Upper lobe of left lung (tissue), 6 donors: ENCODE measurements around the gene PSMB5. TPM values are rescaled to one million over a fixed set of nuclear protein-coding genes. Genes with fewer than 3 reads are reported as not detected.

Source experiments
- ATAC-seq, 2 donors: fragments of 200-7000 bp; cut with Tn5 transposase; one replicate each; pipeline ENCODE4 v1.9.1; 2022; ENCODE audit warnings: mild to moderate bottlenecking in 2 of 2, moderate library complexity in 2 of 2; ENCODE audit not compliant: low FRiP score in 2 of 2
- DNase-seq, 2 donors: peaks; one replicate each; pipeline ENCODE4 v3.0.0-alpha.2; 2019 to 2020
- H3K27ac ChIP-seq, 4 donors: fragments of 200-600 bp; sonication (generic); one replicate each; pipeline ENCODE4 v1.5.1; 2016 to 2019
- H3K27me3 ChIP-seq, 4 donors: fragments of 200-600 bp; sonication (generic); one replicate each; pipeline ENCODE4 v1.5.1; 2017 to 2019
- H3K36me3 ChIP-seq, 4 donors: fragments of 200-600 bp; sonication (generic); one replicate each; pipeline ENCODE4 v1.5.1; 2016 to 2019
- H3K4me1 ChIP-seq, 4 donors: fragments of 200-600 bp; sonication (generic); one replicate each; pipeline ENCODE4 v1.5.1; 2018 to 2019
- H3K4me3 ChIP-seq, 4 donors: fragments of 200-600 bp; sonication (generic); one replicate each; pipeline ENCODE4 v1.5.1; 2017 to 2019; ENCODE audit warnings: mild to moderate bottlenecking in 2 of 4, moderate library complexity in 1 of 4
- H3K9me3 ChIP-seq, 4 donors: fragments of 200-600 bp; sonication (generic); one replicate each; pipeline ENCODE4 v1.5.1; 2018 to 2019
- EP300 ChIP-seq, 4 donors: sonication (generic); formaldehyde crosslinking; IDR thresholded peaks; one replicate each; pipeline ENCODE4 v1.5.1; 2017; ENCODE audit warnings: antibody characterized with exemption in 4 of 4, control low read depth in 2 of 4
- POLR2A ChIP-seq, 4 donors: fragments of 450-650 bp; IDR thresholded peaks; one replicate each; pipeline ENCODE4 v1.5.1; 2016 to 2017; ENCODE audit warnings: antibody characterized with exemption in 4 of 4, mild to moderate bottlenecking in 2 of 4
- POLR2AphosphoS5 ChIP-seq, 2 donors: sonication (generic); formaldehyde crosslinking; IDR thresholded peaks; one replicate each; pipeline ENCODE4 v1.5.1; 2017; ENCODE audit warnings: antibody characterized with exemption in 2 of 2
- WGBS, 2 donors: methylation state at CpG; one replicate each; pipeline ENCODE4 v1.1.5; 2017 to 2018; 5-methylcytosine and 5-hydroxymethylcytosine counted together
- total RNA-seq, 6 donors: library from RNA; depleted of rRNA in 4 of 6; stranded (reverse); fragments of >200 nt in 4 of 6; gene quantifications; one replicate each; pipeline versions ENCODE4 v1.1.0 to v1.2.1, GENCODE V29; 2016 to 2021
- TF ChIP-seq, protein P1 (sequence below), 6 experiments: fragments of 450-650 bp in 4 of 6; fragments of 200-600 bp in 2 of 6; sonication (generic) in 2 of 6; IDR thresholded peaks; one replicate each; pipeline ENCODE4 v1.5.1; 2016 to 2019; ENCODE audit warnings: antibody characterized with exemption in 6 of 6
- donor health status: DM: no; HTN: no; CAD: no; lungs with moderate emphysema.
- donor health status: DM: no; HTN: yes; CAD: no; lungs with severe emphysema.

The PSMB5 gene
- total RNA-seq, 6 donors from 2014 or later: 58.7 to 147 (median 86.1) TPM

DNA sequence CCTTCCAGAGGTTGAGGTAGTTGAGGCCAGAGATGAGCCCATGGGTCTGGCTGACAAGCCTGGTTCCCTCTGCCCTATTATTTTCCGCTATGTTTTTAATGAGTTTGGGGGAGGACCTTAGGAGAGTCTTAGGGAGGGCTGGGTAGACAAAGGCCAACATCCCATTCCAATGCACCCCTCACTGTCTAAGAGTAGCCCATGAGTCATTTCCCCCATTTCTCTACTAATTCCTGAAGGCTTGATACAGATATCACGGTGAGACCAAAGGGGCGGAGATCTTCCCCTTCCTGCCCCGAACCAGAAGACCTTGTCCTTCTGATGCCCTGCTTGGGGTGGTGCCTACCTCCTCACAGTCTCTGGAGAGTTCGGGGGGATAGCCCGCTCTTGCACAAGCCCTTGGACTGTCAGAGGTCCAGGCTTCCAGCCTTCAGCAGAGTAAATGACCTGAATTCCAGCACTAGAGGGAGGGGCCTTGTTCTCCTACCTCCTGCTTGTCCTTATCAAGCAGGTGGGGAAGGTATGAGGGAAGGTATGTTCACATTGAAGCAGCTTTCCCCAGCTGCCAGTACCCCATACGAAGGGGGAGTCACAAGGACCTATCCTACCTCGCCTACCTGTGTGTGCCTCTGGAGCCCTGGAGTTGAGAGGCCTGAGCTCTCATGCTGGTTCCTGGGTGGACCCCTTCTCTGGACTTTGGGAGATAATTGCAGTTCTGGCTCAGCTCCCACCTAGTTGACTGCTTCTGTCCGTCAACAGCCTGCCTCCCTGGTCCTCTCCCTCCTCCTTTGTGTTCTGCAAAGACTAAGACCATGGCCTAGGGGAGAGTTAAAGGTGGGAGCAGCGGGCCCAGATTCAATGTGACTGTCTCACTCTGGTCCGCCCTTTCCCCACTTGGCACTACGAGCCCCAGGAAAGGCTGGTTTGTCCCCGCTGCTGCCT, 11.0 kb upstream of the PSMB5 start:
- no peaks in the 10 kb centered on the region for H3K27me3 ChIP-seq
- no peak for TF ChIP-seq POLR2A (IDR thresholded peaks at IDR 0.05)
- TF ChIP-seq, protein P1, sequence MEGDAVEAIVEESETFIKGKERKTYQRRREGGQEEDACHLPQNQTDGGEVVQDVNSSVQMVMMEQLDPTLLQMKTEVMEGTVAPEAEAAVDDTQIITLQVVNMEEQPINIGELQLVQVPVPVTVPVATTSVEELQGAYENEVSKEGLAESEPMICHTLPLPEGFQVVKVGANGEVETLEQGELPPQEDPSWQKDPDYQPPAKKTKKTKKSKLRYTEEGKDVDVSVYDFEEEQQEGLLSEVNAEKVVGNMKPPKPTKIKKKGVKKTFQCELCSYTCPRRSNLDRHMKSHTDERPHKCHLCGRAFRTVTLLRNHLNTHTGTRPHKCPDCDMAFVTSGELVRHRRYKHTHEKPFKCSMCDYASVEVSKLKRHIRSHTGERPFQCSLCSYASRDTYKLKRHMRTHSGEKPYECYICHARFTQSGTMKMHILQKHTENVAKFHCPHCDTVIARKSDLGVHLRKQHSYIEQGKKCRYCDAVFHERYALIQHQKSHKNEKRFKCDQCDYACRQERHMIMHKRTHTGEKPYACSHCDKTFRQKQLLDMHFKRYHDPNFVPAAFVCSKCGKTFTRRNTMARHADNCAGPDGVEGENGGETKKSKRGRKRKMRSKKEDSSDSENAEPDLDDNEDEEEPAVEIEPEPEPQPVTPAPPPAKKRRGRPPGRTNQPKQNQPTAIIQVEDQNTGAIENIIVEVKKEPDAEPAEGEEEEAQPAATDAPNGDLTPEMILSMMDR (IDR thresholded peaks at IDR 0.05): no peak
- no peak for TF ChIP-seq POLR2AphosphoS5 (IDR thresholded peaks at IDR 0.05)
- TF ChIP-seq EP300 (IDR thresholded peaks at IDR 0.05): no peak
- WGBS, 2 donors: 70 to 78% methylated on average over 11 to 13 of the region's 13 CpGs
- no peak overlapping the region for H3K4me3 ChIP-seq
- DNase-seq (no peak), ATAC-seq (no peak)
- no peaks in the 10 kb centered on the region for H3K9me3 ChIP-seq
- peak overlapping the region in 3 of 4 donors; percentile 17 to 79 (median 74) for H3K27ac ChIP-seq
- H3K4me1 ChIP-seq: peaks cover 5 to 20% (median 14%) of the 10 kb centered on the region in 4 donors
- H3K36me3 ChIP-seq: no peaks in the 10 kb centered on the region

DNA sequence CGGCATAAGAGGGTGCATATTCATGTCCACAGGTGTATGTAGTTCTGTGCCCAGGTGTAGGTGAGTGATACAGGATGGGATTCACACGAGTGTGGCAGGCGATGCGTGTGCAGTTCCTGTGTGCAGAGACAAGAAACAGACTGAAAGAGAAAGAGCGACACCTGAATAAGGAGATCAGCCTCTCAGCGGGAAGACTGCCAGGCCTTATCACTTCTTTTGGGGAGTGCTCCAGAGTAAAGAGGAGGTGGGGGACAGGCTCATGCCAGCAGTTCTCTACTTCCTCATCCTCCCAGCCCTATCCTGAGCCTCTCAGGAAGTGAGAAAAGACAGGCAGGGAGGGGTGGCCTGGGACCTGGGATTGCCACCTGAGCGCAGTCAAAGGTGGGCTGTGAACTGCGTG, 10.1 kb upstream of the PSMB5 start:
- Histone ChIP-seq H3K27me3 (no peaks in the 10 kb centered on the region), H3K9me3 (no peaks in the 10 kb centered on the region), H3K36me3 (no peaks in the 10 kb centered on the region), H3K4me3 (no peak overlapping the region), H3K27ac (peak overlapping the region in 2 of 4 donors; percentile 74 to 79), H3K4me1 (peaks cover 5 to 20% (median 14%) of the 10 kb centered on the region in 4 donors)
- WGBS, 2 donors: 79 to 82% methylated on average over 8 of the region's 8 CpGs
- TF ChIP-seq POLR2AphosphoS5 (IDR thresholded peaks at IDR 0.05) (no peak), EP300 (IDR thresholded peaks at IDR 0.05) (no peak), POLR2A (IDR thresholded peaks at IDR 0.05) (no peak)
- TF ChIP-seq, protein P1 (IDR thresholded peaks at IDR 0.05): no peak
- DNase-seq: no peak
- ATAC-seq: no peak

DNA sequence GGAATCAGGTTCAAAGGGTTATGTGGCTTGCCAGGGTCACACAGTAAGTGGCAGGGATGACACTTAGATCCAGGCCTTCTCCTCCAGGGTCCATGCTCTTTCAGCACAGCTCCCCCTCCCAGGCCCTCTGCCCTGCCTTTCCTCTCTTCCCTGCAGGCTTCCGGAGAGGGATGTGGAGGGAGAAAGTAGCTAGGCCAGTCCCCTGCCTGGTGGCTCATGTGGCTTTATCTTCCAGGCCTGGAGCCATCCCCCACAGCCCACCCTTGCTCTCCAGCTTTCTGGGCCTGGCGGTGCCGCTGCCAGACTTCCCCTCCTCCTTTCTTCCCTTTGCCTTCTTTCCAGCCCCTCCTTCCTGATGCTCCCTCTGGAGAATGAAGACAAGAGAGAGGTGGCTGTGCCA, 9.1 kb upstream of the PSMB5 start:
- TF ChIP-seq POLR2A (IDR thresholded peaks at IDR 0.05) (no peak), POLR2AphosphoS5 (IDR thresholded peaks at IDR 0.05) (no peak), EP300 (IDR thresholded peaks at IDR 0.05) (no peak)
- TF ChIP-seq, protein P1 (IDR thresholded peaks at IDR 0.05): no peak
- H3K4me3 ChIP-seq: no peak overlapping the region
- no peaks in the 10 kb centered on the region for H3K36me3 ChIP-seq
- peak overlapping the region in 1 of 4 donors; percentile 79 for H3K27ac ChIP-seq
- no peaks in the 10 kb centered on the region for H3K9me3 ChIP-seq
- H3K4me1 ChIP-seq: peaks cover 5 to 20% (median 14%) of the 10 kb centered on the region in 4 donors
- ATAC-seq: no peak
- H3K27me3 ChIP-seq: no peaks in the 10 kb centered on the region
- DNase-seq: no peak
- WGBS, 2 donors: 75 to 86% methylated on average over 3 of the region's 3 CpGs

DNA sequence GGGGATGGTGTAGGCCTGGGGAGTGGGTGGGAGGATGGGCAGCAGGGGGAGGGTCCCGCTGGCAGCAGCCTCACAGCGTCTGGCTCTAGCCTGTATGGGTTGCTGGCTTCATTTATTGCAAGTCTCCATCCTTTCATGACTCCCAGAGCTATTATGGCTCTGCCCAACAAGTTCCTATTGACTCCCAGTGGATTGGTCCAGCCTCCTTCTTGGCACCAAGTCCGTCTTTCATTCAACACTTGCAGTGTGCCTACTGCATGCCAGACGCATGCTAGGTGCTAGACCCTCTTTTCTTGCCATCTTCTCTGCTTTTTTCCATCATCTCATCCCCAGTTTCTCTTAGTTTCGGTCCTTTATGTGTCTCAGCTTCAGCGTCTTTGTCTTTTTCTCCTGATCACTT, 8.4 kb upstream of the PSMB5 start:
- H3K9me3 ChIP-seq: no peaks in the 10 kb centered on the region
- H3K27ac ChIP-seq: no peak overlapping the region
- H3K36me3 ChIP-seq: no peaks in the 10 kb centered on the region
- H3K4me1 ChIP-seq: peaks cover 5 to 20% (median 14%) of the 10 kb centered on the region in 4 donors
- H3K27me3 ChIP-seq: no peaks in the 10 kb centered on the region
- no peak overlapping the region for H3K4me3 ChIP-seq
- WGBS, 2 donors: 95% methylated on average over 6 of the region's 6 CpGs
- TF ChIP-seq EP300 (IDR thresholded peaks at IDR 0.05) (no peak), POLR2A (IDR thresholded peaks at IDR 0.05) (no peak), POLR2AphosphoS5 (IDR thresholded peaks at IDR 0.05) (no peak)
- TF ChIP-seq, protein P1 (IDR thresholded peaks at IDR 0.05): no peak
- no peak for DNase-seq
- ATAC-seq: no peak
